ENCODE measurements around the gene ZNF888.
"Not testable (repeated sequence)": the region's sequence is repeated elsewhere in the genome, so short reads cannot be mapped to it uniquely, and the experiment has no call there.

The ZNF888 gene

GRCh38 chr19:52922841-52923777 lies at the start of gene ZNF888:
ZNF888 (minus strand) TSS chr19:52923428; CDS start chr19:52917873, 5,555 bp downstream.
- peak; percentile 93 for DNase-seq

GRCh38 chr19:52967772-52968171 lies 44.5 kb upstream of the ZNF888 start:
- no peak for DNase-seq

GRCh38 chr19:52963247-52963618 lies 40.0 kb upstream of the ZNF888 start:
- no peak for DNase-seq

- peak; percentile 98 for DNase-seq
Observed at GRCh38 chr19:52962394-52963246, 39.4 kb upstream of the ZNF888 start, which contains the start of gene ZNF816. ZNF816 (minus strand) TSS chr19:52962881; CDS start chr19:52956089, 6,792 bp downstream.

- DNase-seq: no peak
Observed at GRCh38 chr19:52961981-52962380, 38.8 kb upstream of the ZNF888 start.

GRCh38 chr19:52959613-52960295 lies 36.5 kb upstream of the ZNF888 start:
- no peak for DNase-seq

- DNase-seq: no peak
Observed at GRCh38 chr19:52957591-52957990, 34.4 kb upstream of the ZNF888 start.

- no peak for DNase-seq
Observed at GRCh38 chr19:52956917-52957316, 33.7 kb upstream of the ZNF888 start.

GRCh38 chr19:52949422-52949821 lies 26.2 kb upstream of the ZNF888 start:
- no peak for DNase-seq

GRCh38 chr19:52948025-52948770 lies 25.0 kb upstream of the ZNF888 start:
- no peak for DNase-seq

- DNase-seq: peak; percentile 46
Observed at GRCh38 chr19:52946322-52947310, 23.4 kb upstream of the ZNF888 start.

- DNase-seq: no peak
Observed at GRCh38 chr19:52945652-52946321, 22.6 kb upstream of the ZNF888 start.

- not testable (repeated sequence) for DNase-seq
Observed at GRCh38 chr19:52944703-52945493, 21.7 kb upstream of the ZNF888 start.

GRCh38 chr19:52943884-52944643 lies 20.8 kb upstream of the ZNF888 start:
- DNase-seq: no peak

- no peak for DNase-seq
Observed at GRCh38 chr19:52943134-52943883, 20.1 kb upstream of the ZNF888 start.

- DNase-seq: peak; percentile 95
Observed at GRCh38 chr19:52942386-52943133, 19.3 kb upstream of the ZNF888 start.

- peak; percentile 60 for DNase-seq
Observed at GRCh38 chr19:52941941-52942385, 18.7 kb upstream of the ZNF888 start.
